ENCODE data around the gene FAM89A. TPM values are rescaled to one million over a fixed set of nuclear protein-coding genes. Genes with fewer than 3 reads are reported as not detected.
A peak's percentile ranks its signal among the peaks of the same experiment; 100 is the strongest.

The FAM89A gene
- total and polyA plus RNA-seq, 9 of the 15 experiments (the other 6 are each of a cell fraction or from before 2014, with no cell fraction given), result 8.7 to 66.2 (median 43.3) TPM

GRCh38 chr1:231036416-231036815 is 3.6 kb downstream of the FAM89A start (continued):
- TF ChIP-seq, protein P1, sequence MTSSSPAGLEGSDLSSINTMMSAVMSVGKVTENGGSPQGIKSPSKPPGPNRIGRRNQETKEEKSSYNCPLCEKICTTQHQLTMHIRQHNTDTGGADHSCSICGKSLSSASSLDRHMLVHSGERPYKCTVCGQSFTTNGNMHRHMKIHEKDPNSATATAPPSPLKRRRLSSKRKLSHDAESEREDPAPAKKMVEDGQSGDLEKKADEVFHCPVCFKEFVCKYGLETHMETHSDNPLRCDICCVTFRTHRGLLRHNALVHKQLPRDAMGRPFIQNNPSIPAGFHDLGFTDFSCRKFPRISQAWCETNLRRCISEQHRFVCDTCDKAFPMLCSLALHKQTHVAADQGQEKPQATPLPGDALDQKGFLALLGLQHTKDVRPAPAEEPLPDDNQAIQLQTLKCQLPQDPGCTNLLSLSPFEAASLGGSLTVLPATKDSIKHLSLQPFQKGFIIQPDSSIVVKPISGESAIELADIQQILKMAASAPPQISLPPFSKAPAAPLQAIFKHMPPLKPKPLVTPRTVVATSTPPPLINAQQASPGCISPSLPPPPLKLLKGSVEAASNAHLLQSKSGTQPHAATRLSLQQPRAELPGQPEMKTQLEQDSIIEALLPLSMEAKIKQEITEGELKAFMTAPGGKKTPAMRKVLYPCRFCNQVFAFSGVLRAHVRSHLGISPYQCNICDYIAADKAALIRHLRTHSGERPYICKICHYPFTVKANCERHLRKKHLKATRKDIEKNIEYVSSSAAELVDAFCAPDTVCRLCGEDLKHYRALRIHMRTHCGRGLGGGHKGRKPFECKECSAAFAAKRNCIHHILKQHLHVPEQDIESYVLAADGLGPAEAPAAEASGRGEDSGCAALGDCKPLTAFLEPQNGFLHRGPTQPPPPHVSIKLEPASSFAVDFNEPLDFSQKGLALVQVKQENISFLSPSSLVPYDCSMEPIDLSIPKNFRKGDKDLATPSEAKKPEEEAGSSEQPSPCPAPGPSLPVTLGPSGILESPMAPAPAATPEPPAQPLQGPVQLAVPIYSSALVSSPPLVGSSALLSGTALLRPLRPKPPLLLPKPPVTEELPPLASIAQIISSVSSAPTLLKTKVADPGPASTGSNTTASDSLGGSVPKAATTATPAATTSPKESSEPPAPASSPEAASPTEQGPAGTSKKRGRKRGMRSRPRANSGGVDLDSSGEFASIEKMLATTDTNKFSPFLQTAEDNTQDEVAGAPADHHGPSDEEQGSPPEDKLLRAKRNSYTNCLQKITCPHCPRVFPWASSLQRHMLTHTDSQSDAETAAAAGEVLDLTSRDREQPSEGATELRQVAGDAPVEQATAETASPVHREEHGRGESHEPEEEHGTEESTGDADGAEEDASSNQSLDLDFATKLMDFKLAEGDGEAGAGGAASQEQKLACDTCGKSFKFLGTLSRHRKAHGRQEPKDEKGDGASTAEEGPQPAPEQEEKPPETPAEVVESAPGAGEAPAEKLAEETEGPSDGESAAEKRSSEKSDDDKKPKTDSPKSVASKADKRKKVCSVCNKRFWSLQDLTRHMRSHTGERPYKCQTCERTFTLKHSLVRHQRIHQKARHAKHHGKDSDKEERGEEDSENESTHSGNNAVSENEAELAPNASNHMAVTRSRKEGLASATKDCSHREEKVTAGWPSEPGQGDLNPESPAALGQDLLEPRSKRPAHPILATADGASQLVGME (CRISPR knock-in tag; IDR thresholded peaks at IDR 0.05), result 0 out of 2 replicates have a peak, but pooled peaks have one; percentile 25
- TF ChIP-seq CXXC5 (CRISPR knock-in tag; IDR thresholded peaks at IDR 0.05), result peak; percentile 10; the same call in 1 of the 2 replicates
- no peak for TF ChIP-seq NRF1 (conservative IDR thresholded peaks at IDR 0.05 in 1 of 2, IDR thresholded peaks at IDR 0.05 in 1 of 2)
- TF ChIP-seq, protein P2, sequence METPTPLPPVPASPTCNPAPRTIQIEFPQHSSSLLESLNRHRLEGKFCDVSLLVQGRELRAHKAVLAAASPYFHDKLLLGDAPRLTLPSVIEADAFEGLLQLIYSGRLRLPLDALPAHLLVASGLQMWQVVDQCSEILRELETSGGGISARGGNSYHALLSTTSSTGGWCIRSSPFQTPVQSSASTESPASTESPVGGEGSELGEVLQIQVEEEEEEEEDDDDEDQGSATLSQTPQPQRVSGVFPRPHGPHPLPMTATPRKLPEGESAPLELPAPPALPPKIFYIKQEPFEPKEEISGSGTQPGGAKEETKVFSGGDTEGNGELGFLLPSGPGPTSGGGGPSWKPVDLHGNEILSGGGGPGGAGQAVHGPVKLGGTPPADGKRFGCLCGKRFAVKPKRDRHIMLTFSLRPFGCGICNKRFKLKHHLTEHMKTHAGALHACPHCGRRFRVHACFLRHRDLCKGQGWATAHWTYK (CRISPR knock-in tag; IDR thresholded peaks at IDR 0.05), result 0 out of 2 replicates have a peak, but pooled peaks have one; percentile 34
- no peak for TF ChIP-seq HDAC1 (IDR thresholded peaks at IDR 0.05)
- TF ChIP-seq, protein P3, sequence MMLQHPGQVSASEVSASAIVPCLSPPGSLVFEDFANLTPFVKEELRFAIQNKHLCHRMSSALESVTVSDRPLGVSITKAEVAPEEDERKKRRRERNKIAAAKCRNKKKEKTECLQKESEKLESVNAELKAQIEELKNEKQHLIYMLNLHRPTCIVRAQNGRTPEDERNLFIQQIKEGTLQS (IDR thresholded peaks at IDR 0.05), result no peak
- TF ChIP-seq, protein P3 (CRISPR knock-in tag; conservative IDR thresholded peaks at IDR 0.05), result no peak
- TF ChIP-seq CBFA2T2 (conservative IDR thresholded peaks at IDR 0.05), result no peak
- no peak for TF ChIP-seq RBM14 (IDR thresholded peaks at IDR 0.05; ENCODE audit: borderline replicate concordance, insufficient read depth, low read depth, low read length)
- no peak for TF ChIP-seq CEBPG (CRISPR knock-in tag; IDR thresholded peaks at IDR 0.05)
- 0 out of 4 replicates have a peak, but pooled peaks of 1 of the 2 experiments have one; percentile 9 for TF ChIP-seq CEBPG (tag; conservative IDR thresholded peaks at IDR 0.05 in 1 of 2, IDR thresholded peaks at IDR 0.05 in 1 of 2)
- TF ChIP-seq ZNF347 (CRISPR knock-in tag; IDR thresholded peaks at IDR 0.05; ENCODE audit: low read depth), result no peak
- TF ChIP-seq GABPA (tag; conservative IDR thresholded peaks at IDR 0.05; ENCODE audit: low read depth), result peak; percentile 57
- TF ChIP-seq ELF2 (CRISPR knock-in tag; IDR thresholded peaks at IDR 0.05), result 0 out of 2 replicates have a peak, but pooled peaks have one; percentile 14
- TF ChIP-seq RAD21 (CRISPR knock-in tag; conservative IDR thresholded peaks at IDR 0.05 in 1 of 2, IDR thresholded peaks at IDR 0.05 in 1 of 2), result no peak; a peak in 1 of 4 replicates
- no peak for TF ChIP-seq ZFP30 (CRISPR knock-in tag; IDR thresholded peaks at IDR 0.05; ENCODE audit: borderline replicate concordance)
- TF ChIP-seq, protein P4, sequence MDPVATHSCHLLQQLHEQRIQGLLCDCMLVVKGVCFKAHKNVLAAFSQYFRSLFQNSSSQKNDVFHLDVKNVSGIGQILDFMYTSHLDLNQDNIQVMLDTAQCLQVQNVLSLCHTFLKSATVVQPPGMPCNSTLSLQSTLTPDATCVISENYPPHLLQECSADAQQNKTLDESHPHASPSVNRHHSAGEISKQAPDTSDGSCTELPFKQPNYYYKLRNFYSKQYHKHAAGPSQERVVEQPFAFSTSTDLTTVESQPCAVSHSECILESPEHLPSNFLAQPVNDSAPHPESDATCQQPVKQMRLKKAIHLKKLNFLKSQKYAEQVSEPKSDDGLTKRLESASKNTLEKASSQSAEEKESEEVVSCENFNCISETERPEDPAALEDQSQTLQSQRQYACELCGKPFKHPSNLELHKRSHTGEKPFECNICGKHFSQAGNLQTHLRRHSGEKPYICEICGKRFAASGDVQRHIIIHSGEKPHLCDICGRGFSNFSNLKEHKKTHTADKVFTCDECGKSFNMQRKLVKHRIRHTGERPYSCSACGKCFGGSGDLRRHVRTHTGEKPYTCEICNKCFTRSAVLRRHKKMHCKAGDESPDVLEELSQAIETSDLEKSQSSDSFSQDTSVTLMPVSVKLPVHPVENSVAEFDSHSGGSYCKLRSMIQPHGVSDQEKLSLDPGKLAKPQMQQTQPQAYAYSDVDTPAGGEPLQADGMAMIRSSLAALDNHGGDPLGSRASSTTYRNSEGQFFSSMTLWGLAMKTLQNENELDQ (CRISPR knock-in tag; IDR thresholded peaks at IDR 0.05; ENCODE audit: borderline replicate concordance), result no peak

Data from K562 (cell line).